Measurements from ENCODE around the gene PPCS.
A peak's percentile ranks its signal among the peaks of the same experiment; 100 is the strongest.
"Not testable (repeated sequence)": the region's sequence is repeated elsewhere in the genome, so short reads cannot be mapped to it uniquely, and the experiment has no call there.

The PPCS gene

DNA sequence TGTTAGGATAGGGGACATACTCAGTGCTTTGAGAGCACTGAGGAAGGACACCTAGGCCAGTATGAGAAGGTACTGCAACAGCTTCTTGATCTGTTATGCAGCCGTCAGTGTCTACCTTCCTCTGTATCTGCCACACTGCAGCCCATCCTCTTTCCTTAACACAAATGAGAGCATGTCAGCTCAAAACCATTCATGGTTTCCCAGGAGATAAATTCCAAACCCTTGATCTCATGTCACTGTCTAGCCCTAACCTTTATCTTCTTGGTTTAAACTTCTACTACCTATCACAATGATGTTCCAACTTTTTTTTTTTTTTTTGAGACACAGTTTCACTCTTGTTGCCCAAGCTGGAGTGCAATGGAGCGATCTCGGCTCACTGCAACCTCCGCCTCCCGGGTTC is 1.9 kb upstream of the PPCS start:
- no peak for DNase-seq

DNA sequence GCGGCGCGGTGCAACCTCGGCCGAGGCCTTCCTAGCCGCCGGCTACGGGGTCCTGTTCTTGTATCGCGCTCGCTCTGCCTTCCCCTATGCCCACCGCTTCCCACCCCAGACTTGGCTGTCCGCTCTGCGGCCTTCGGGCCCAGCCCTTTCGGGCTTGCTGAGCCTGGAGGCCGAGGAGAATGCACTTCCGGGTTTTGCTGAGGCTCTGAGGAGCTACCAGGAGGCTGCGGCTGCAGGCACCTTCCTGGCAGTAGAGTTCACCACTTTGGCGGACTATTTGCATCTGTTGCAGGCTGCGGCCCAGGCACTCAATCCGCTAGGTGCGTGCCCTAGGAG is 379 bp downstream of the PPCS start:
- DNase-seq: peak; percentile 46

DNA sequence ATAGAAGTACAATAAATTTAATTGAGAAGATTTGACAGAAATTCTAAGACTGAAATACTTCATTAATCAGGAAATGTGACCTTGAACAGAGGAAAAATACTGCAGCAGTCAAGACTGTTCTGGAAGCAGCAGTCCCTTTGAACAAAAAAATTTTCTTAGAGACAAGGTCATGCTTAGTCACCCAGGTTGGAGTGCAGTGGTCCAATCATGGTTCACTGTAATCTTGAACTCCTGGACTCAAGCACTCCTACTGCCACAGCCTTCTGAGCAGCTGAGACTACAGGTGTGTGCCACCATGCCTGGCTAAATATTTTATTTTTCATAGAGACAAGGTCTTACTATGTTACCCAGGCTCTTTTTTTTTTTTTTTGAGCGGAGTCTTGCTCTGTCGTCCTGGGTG is 4.9 kb downstream of the PPCS start:
- no peak for DNase-seq

DNA sequence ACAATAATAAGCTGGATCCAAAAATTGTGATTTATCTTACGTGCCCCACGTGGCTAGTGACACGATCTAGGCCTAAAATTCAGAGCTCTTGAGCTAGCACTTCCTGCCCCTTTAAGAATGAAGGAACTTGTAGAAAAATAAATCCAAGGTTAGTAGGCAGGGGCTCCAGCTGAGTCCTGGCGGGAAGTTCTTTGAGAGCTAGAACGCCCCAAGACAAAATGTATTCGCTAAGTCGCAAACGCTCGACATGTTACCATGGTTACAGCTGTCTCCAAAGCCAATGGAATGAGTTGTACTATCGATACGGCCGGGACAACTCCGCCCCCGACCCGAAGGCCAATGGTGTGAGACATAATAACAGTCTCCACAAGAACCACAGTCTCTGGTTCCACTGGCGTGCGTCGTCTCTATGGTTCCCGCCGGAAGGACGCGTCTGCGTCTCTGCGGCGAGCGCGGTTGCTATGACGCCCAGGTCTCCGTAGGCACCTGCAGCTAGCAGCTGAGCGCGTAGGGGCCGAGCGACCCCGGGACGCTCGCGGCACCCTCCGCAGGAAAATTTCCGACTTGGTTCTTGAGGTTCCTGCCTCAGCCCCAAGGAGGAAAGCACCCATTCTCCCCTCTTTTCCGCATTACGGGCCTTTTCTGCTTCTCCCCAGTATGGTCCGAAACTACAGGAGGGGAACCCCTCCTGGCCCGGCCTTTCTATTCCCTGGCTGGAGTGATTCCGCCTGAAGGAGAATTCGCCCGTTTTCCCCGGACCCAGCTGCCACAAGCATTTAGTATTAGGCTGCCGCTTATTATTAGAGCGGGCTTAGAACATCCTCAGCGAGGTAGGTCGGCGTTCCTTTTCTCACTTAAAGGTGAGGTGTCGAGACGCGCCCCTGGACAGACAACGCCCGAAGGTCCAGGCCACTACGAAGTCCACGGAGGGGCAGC is 6.8 kb downstream of the PPCS start, which contains the start of gene CCDC30:
CCDC30 (plus strand) TSS at position 459 of the 936 bp plus-strand sequence. CDS start 17,266 bp downstream, outside the sequence.
- peak; percentile 98 for DNase-seq

DNA sequence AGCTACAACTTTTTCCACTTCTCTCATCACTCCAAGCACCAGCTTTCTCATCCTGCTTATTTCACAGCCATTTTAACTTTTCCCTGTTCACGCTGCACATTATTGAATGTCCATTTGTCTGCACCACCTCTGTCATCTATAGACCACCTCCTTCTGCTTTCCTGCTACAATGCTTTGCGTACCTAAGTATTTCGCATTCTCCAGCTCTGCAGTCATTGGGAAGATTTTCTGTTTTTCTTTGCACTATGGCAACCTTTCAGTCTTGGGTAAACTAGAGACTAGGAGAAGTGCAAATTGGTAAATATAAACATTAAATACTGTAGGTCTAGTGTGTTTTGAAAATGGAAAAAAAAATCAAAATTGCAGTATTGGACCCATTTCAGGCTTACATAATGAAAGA is 7.6 kb downstream of the PPCS start:
- DNase-seq: no peak

DNA sequence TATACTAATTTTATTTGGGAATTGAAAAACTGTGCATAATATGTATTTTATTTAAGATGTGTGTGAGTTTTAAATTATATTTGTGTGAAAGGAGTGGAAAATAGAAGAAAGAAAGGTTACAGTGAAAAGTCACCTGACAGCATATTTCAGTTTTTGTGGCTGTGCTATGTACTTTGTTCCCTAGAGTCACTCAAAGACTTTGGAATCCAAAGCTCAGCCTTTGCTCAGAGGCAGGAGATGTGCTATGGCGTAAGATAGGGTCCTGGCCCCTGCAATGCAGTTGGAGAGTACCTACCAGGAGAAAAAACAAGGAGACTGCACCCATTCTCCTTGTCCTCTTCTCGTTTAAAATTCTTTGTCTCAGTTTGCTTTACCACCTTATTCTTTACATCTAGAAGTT is 9.7 kb downstream of the PPCS start:
- no peak for DNase-seq

- DNase-seq: no peak
Measured at GRCh38 chr1:42469727-42470126, 13.4 kb downstream of the PPCS start.

GRCh38 chr1:42476605-42477004 is 20.3 kb downstream of the PPCS start:
- DNase-seq: no peak

DNA sequence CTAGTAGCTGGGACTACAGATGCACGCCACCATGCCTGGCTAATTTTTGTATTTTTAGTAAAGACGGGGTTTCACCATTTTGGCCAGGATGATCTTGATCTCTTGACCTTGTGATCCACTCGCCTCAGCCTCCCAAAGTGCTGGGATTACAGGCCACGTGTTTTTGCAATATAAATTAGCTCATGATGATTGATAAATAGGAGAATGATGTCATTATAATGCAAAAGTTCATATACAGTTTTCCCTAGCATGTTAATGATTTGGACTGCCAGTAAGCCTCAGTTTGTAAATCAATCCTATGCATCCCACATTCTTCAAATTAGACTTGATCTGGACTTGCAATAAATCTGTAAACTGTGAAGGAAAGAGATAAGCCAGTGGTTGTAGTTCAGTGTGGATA is 21.0 kb downstream of the PPCS start:
- DNase-seq: not testable (repeated sequence)

DNA sequence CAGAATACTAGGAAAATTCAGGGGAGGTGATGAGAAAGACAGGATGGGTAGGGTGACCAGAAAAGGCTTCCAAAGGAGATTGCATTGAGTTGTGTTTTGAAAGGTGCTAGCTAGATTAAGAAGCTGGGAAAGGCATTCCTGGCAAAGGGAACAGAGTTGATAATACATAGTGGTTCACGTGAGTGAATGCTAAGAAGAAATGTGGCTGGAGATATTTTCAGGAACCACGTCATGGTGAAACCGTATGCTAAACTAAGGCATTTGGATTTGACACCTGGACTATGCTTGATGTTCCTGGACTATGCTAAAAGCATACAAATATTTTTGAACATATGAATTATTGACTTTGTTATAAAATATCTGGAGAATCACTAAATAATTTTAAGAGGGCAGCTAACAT is 21.4 kb downstream of the PPCS start:
- no peak for DNase-seq

GRCh38 chr1:42479621-42480020 is 23.3 kb downstream of the PPCS start:
- DNase-seq: peak; percentile 25

GRCh38 chr1:42480921-42481320 is 24.6 kb downstream of the PPCS start:
- no peak for DNase-seq

DNA sequence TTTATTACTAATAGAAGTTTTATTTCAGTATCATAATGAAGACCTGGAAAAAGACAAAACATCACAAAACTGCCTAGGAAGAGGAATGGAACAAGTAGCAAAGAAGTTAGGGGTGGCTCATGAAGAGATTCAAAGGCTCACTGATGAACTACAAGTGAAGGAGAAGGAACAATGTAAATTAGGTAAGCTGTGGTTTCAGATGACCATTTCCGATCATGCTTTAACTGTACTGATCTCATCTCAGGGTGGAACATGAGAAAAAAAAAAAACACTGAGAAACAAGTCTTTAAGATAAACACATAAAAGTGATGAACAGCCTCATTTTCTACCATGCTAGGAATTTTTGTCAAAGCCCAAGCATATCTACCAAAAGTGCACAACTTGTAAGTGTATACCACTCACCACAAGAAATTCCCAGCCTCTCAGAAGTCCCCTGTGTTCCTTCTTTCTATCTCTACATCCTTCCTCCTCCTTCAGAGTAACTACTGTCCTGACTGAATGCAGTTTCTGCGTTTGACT is 26.4 kb downstream of the PPCS start:
- no peak for DNase-seq

GRCh38 chr1:42484382-42484781 is 28.0 kb downstream of the PPCS start:
- peak; percentile 91 for DNase-seq

DNA sequence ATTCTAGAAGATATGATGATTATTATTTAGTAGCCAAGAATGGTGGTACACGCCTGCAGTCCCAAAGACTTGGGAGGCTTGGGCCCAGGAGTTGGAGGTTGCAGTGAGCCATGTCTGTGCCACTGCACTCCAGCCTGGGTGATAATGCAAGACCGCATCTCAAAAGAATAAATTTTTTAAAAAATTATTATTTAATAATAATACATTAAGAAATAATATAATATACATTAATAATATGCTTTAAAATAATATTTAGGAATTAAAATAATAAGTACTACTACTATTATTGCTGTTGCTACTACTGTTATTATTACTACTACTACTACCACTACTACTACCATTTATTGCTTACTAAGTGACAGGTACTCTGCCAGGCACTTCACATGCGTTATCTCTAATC is 33.9 kb downstream of the PPCS start:
- DNase-seq: no peak

DNA sequence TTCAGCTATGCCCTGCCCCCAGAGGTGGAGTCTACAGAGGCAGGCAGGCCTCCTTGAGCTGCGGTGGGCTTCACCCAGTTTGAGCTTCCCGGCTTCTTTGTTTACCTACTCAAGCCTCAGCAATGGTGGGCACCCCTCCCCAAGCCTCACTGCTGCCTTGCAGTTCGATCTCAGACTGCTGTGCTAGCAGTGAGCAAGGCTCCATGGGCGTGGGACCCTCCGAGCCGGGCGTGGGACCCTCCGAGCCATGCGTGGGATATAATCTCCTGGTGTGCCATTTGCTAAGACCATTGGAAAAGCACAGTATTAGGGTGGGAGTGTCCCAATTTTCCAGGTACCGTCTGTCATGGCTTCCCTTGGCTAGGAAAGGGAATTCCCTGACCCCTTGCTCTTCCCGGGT is 45.7 kb downstream of the PPCS start:
- not testable (repeated sequence) for DNase-seq

DNA sequence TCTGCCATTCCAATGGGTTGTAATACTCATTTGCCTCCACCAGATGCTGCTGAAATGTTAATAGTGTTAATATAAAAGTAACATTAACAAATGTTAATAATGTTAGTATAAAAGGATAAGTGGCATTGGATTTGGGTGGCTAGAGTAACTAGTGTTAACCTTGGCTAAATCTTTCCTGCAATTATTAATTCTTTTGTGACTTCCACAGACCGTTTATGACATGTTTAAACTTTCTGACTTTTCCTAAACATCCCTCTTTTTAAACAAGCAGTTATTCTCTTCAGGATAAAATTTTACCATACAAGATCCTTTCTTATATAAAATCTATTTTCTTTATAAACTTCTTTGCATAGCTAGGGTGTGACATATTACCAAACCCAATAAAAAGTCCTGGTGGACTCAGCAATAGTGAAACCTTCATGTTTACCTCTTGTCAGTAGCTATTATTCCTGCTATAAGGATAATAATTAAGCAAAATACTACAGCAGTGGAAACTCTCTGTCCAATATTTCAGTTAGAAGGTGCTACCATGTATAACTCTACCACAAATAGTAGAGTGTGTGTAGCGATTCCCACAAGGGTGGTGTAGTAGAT is 48.3 kb downstream of the PPCS start:
- no peak for DNase-seq

- no peak for DNase-seq
Measured at GRCh38 chr1:42506576-42506975, 50.2 kb downstream of the PPCS start.
